Ascending aorta (tissue), 2 donors: ENCODE data around the gene MEIOSIN. TPM values are rescaled to one million over a fixed set of nuclear protein-coding genes. Genes with fewer than 3 reads are reported as not detected.
A peak's percentile ranks its signal among the peaks of the same experiment; 100 is the strongest.

Source experiments
- DNase-seq, 2 donors: peaks; one replicate each; pipeline ENCODE4 v3.0.0-alpha.2; 2019; ENCODE audit warnings: low spot score in 2 of 2
- H3K27ac ChIP-seq, 2 donors: fragments of 200-600 bp; sonication (generic); one replicate each; pipeline ENCODE4 v1.5.1; 2016 to 2017; ENCODE audit warnings: mild to moderate bottlenecking in 1 of 2
- H3K27me3 ChIP-seq: fragments of 200-600 bp; sonication (generic); one replicate; pipeline ENCODE4 v1.5.1; 2017
- H3K36me3 ChIP-seq, 2 donors: fragments of 200-600 bp; sonication (generic); one replicate each; pipeline ENCODE4 v1.5.1; 2016
- H3K4me1 ChIP-seq, 2 donors: fragments of 200-600 bp; sonication (generic); one replicate each; pipeline ENCODE4 v1.5.1; 2016 to 2017; ENCODE audit warnings: mild to moderate bottlenecking in 1 of 2
- H3K4me3 ChIP-seq, 2 donors: fragments of 200-600 bp; sonication (generic); one replicate each; pipeline ENCODE4 v1.5.1; 2016 to 2017; ENCODE audit warnings: mild to moderate bottlenecking in 1 of 2
- H3K9me3 ChIP-seq, 2 donors: fragments of 200-600 bp; sonication (generic); one replicate each; pipeline ENCODE4 v1.5.1; 2016
- CTCF ChIP-seq, 3 experiments: fragments of 200-600 bp in 2 of 3; fragments of 450-650 bp in 1 of 3; sonication (generic) in 2 of 3; IDR thresholded peaks; one replicate each; pipeline ENCODE4 v1.5.1; 2016 to 2019; ENCODE audit warnings: antibody characterized with exemption in 3 of 3, mild to moderate bottlenecking in 1 of 3, moderate library complexity in 1 of 3
- intact Hi-C: fragments of 100-400 bp; cut with DNase I; formaldehyde crosslinking; loops from one replicate; pipeline ENCODE4 v1.15.1; 2023
- total RNA-seq: library from RNA; depleted of rRNA; stranded (reverse); fragments of >200 nt; gene quantifications from one replicate; pipeline ENCODE4 v1.1.0, GENCODE V29; 2016

The MEIOSIN gene
- total RNA-seq, 1 donor from 2014 or later, result not detected

GRCh38 chr19:45772130-45772840 lies 39.0 kb downstream of the MEIOSIN start:
- no peak for TF ChIP-seq CTCF (IDR thresholded peaks at IDR 0.05)
- H3K27ac ChIP-seq, result peak overlapping the region in 1 of 2 donors; percentile 96
- DNase-seq, result no peak

GRCh38 chr19:45772912-45773311 lies 39.7 kb downstream of the MEIOSIN start:
- peaks cover 32 to 42% of the 10 kb centered on the region in 2 donors for H3K36me3 ChIP-seq
- no peak overlapping the region for H3K27ac ChIP-seq

More at GRCh38 chr19:45772130-45772840, 39.0 kb downstream of the MEIOSIN start:
- intact Hi-C loops, result no loop called here
- Histone ChIP-seq H3K36me3 (peaks cover 26 to 36% of the 10 kb centered on the region in 2 donors), H3K27me3 (no peaks in the 10 kb centered on the region), H3K4me3 (no peak overlapping the region), H3K4me1 (peaks cover 4 to 11% of the 10 kb centered on the region in 2 donors), H3K9me3 (no peaks in the 10 kb centered on the region)

GRCh38 chr19:45773384-45773783 lies 40.1 kb downstream of the MEIOSIN start:
- H3K9me3 ChIP-seq, result no peaks in the 10 kb centered on the region
- no peak for TF ChIP-seq CTCF (IDR thresholded peaks at IDR 0.05)
- no peak overlapping the region for H3K4me3 ChIP-seq
- peaks cover 4 to 11% of the 10 kb centered on the region in 2 donors for H3K4me1 ChIP-seq
- DNase-seq, result no peak
- no peak overlapping the region for H3K27ac ChIP-seq
- intact Hi-C loops, result no loop called here
- peaks cover 37 to 47% of the 10 kb centered on the region in 2 donors for H3K36me3 ChIP-seq
- H3K27me3 ChIP-seq, result no peaks in the 10 kb centered on the region

More at GRCh38 chr19:45772912-45773311, 39.7 kb downstream of the MEIOSIN start:
- no peak for DNase-seq
- H3K9me3 ChIP-seq, result no peaks in the 10 kb centered on the region
- no peaks in the 10 kb centered on the region for H3K27me3 ChIP-seq
- intact Hi-C loops, result no loop called here
- H3K4me3 ChIP-seq, result no peak overlapping the region
- TF ChIP-seq CTCF (IDR thresholded peaks at IDR 0.05), result no peak
- H3K4me1 ChIP-seq, result peaks cover 4 to 11% of the 10 kb centered on the region in 2 donors

- Histone ChIP-seq H3K36me3 (peaks cover 45 to 56% of the 10 kb centered on the region in 2 donors), H3K9me3 (no peaks in the 10 kb centered on the region), H3K27me3 (no peaks in the 10 kb centered on the region), H3K4me3 (no peak overlapping the region), H3K4me1 (peaks cover 4 to 18% of the 10 kb centered on the region in 2 donors), H3K27ac (no peak overlapping the region)
- TF ChIP-seq CTCF (IDR thresholded peaks at IDR 0.05), result no peak
- intact Hi-C loops, result no loop called here
- DNase-seq, result no peak
Observed at GRCh38 chr19:45774765-45775164, 41.5 kb downstream of the MEIOSIN start.

GRCh38 chr19:45777395-45777961 lies 44.2 kb downstream of the MEIOSIN start:
- H3K9me3 ChIP-seq, result no peaks in the 10 kb centered on the region
- peaks cover 4 to 16% of the 10 kb centered on the region in 2 donors for H3K4me1 ChIP-seq
- intact Hi-C loops, result no loop called here
- no peak for DNase-seq
- no peak overlapping the region for H3K4me3 ChIP-seq
- TF ChIP-seq CTCF (IDR thresholded peaks at IDR 0.05), result no peak
- H3K27me3 ChIP-seq, result no peaks in the 10 kb centered on the region
- H3K27ac ChIP-seq, result no peak overlapping the region
- H3K36me3 ChIP-seq, result peaks cover 45 to 48% of the 10 kb centered on the region in 2 donors
